ENCODE results near the gene SPEM1.

- no peak for TF ChIP-seq CTCF (IDR thresholded peaks at IDR 0.05)
- TF ChIP-seq POLR2A (IDR thresholded peaks at IDR 0.05) = no peak
Measured at GRCh38 chr17:7403043-7403726, 16.9 kb upstream of the SPEM1 start.

Data from body of pancreas (tissue), 4 donors.